GM18951 (cell line): Measurements from ENCODE around the gene ZFR.
"Not testable (repeated sequence)": the region's sequence is repeated elsewhere in the genome, so short reads cannot be mapped to it uniquely, and the experiment has no call there.

Experiments
- POLR2A ChIP-seq: IDR thresholded peaks from 4 replicates; pipeline ENCODE4 v1.6.1; 2011; ENCODE audit warnings: mild to moderate bottlenecking; ENCODE audit not compliant: insufficient read length, insufficient read depth; ENCODE audit errors: extremely low read depth
- in situ Hi-C: fragments of 300-500 bp; cut with MboI; formaldehyde crosslinking; loops from one replicate; pipeline ENCODE4 v1.12.0; 2022; ENCODE audit warnings: low sequenced_read_pairs, mixed read lengths, inconsistent platforms; ENCODE audit not compliant: unreplicated experiment

ZFR gene

DNA sequence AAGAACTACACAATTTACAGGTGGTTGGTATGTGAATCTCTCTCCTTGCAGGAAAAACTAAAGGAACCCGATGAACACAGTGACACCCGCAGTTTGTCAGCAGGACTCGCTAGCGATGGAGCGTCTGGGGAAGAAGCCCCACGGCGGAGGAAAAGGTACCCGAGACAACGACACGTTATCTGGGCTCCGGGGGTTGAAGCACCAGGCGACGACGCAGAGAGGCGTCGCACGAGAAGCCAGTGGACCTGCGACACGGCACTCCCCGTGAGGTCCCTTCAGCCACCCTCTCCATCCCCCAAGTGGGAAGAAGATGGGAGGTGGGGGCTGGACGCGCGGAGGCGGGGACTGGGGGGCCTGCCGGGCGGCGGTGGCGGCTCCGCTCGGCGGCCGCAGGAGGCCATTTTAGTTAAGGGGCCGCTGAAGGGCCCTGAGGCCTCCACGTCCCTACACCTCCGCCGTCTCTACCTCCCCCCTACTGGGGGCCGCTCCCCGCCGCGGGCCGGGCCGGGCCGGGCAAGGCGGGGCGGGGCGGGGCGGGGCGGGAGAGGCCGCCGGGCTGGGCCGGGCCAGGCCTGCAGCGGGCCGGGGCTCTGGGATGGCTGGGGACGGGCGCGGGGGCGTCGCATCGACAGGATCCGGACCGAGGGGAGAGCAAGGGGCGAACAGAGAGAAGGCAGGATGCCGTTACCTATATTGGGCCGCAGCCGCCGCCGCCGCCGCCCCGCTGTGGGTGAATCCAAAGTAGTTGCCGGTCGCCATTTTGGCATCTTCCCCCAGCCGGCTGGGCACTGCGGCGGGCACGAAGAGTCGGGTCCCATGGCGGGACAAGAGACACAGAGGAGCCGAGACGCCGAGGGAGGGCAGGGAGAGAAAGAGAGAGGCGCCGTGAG is 754 bp downstream of the ZFR start:
- in situ Hi-C loops: no loop called here

DNA sequence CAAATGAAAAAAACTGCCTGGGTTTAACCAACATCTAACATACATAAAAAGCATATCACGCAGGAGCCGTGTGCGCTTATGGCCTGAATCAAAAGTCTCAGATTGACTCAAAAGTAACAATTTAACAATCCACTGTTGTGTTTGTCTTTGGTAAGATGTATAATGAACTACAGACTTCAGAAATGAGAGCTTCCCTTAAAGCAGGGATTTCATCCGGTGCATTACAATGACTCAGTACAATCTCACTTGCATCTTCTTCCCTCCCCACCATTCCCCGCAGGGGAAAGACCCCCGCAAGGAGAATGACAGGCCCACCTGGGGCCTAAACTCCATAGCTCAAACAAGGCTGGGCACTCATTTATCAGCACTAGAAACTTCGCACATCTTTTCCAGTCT is 1.4 kb downstream of the ZFR start:
- in situ Hi-C loops: no loop called here
- no peak for TF ChIP-seq POLR2A

More for the DNA sequence above, 754 bp downstream of the ZFR start:
- no peak for TF ChIP-seq POLR2A

DNA sequence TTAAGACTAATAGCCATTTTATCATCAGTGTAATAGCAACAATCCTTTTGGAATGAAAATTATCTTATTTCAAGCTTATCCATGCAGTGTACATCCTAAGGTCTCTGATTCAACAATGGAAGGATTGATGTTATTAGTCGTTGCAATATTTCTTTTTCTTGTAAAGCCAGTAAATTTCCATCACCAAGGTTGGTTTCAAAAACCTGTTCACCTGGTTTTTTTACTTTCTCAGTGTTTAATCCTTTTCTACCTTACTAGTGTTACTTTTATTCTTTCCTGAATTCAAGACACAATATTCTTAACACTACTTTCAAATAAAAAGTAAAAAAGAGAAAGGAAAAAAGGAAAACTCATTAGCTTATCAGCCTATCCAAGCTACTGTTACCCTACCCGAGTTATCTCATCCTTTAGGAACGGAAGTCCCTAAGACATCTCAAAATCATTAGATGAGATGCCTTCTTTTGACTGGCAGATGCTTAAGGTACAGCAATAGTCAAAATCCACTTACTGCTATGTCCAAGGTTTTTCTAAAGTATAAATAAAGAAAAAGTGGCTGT is 5.4 kb downstream of the ZFR start:
- in situ Hi-C loops: no loop called here
- no peak for TF ChIP-seq POLR2A

DNA sequence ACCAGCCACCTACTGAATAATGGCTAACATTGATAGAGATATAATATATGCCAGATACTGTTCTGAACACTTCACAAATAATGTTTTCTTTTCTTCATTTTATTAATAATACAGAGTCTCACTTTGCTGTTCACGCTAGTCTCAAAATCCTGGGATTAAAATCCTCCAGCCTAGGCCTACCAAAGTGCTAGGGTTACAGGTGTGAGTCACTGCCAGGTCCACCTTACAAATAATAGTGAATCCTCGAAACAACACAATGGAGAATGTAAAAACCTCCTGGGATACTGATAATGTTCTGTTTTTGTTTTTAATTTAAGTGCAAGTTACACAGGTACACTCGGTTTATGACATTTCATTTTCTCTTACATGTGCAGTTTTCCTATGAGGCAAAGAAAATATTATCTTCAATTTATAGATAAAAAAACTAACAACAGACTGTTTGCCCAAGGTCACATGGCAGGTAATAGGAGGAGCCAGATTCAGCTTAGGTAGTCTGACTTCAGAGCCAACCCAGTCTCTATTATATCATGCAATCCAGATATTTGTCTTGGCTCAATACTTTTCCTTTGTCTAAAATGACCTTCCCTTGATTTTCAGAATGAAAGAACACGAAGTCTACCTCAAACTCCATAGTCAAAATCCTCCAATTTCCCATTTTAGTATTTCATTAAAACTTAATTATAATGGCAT is 7.8 kb downstream of the ZFR start:
- TF ChIP-seq POLR2A: no peak

DNA sequence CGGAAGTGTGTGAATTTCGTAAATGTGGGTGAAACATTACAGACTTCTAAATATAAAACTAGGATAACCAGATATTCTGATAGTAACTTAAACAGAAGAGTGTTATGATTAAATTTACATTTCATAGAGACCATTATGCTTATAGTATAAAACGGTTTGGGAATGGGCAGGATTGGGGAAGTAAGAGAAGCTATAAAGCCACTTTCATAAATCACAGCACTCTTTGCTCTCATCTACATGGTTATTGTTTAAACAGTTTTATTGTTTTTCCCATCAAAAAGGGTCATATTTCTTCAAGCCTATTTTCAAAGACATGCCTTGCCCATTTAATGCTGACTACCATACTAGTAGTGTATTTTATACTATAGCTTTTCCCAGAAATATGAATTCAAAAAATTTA is 9.2 kb downstream of the ZFR start:
- in situ Hi-C loops: no loop called here
- TF ChIP-seq POLR2A: no peak

More for the DNA sequence above, 7.8 kb downstream of the ZFR start:
- in situ Hi-C loops: no loop called here

DNA sequence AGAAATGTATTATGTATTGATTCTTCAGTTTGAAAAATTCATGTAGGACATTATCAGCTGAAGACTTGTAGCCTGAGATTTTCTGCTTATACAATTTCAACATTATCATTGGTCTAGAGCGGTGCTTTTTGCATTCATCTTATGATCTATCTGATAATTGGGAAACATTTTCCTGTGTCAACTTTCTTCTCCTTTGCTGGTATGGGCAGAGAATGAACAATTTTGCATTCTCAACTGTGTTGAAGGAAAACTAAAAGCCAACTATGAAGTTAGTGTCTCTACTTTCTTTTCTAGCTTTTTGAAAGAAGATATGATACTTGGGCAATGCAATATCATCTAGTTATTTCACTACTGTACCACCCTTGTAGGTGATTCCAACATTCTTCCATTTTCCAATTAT is 10.3 kb downstream of the ZFR start:
- in situ Hi-C loops: no loop called here

DNA sequence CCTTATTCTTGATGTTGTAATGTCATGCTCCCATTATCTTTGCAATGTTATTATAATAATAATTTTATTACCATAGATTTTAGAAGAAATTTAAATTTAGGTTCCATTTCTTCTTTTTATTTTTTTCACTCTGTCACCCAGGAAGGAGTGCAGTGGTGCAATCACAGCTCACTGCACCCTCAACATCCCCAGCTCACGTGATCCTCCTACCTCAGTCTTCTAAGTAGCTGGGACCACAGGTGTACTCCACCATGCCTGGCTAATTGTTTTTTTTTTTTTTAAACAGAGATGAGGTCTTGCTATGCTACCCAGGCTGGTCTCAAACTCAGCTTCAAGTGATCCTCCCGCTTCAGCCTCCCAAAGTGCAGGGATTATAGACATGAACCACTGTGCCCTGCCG is 11.9 kb downstream of the ZFR start:
- in situ Hi-C loops: no loop called here

More for the DNA sequence above, 10.3 kb downstream of the ZFR start:
- no peak for TF ChIP-seq POLR2A

DNA sequence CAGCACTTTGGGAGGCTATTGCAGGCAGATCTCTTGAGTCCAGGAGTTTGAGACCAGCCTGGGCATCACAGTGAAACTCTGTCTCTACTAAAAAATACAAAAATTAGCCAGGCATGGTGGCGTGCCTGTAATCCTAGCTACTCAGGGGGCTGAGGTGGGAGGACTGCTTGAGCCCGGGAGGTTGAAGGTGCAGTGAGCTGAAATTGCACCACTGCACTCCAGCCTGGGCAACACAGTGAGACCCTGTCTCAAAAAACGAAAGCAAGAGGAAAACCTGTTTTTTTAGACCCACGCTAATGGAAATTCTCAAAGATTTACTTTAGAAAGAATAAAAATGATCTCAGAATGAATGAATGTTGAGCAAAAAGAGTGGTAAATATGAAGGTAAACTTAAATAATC is 13.7 kb downstream of the ZFR start:
- in situ Hi-C loops: not testable (repeated sequence)

More for the DNA sequence above, 11.9 kb downstream of the ZFR start:
- TF ChIP-seq POLR2A: no peak

DNA sequence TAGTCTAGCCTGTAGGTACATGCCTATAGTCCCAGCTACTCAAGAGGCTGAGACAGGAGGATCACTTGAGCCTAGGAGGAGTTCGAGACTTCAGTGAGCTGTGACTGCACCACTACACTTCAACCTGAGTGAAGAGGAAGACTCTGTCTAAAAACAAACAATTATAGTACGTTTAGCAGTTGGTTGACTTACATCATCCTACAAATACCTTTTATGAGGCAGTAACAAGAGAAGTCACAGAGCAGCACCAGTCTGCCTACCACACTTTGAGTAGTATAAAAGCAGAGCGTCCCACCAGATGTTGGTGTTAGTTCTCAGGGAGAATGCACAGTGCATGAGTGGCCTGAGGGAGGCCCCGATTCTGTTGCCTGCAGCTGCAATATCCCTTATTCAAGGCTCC is 16.1 kb downstream of the ZFR start:
- in situ Hi-C loops: no loop called here
- no peak for TF ChIP-seq POLR2A

DNA sequence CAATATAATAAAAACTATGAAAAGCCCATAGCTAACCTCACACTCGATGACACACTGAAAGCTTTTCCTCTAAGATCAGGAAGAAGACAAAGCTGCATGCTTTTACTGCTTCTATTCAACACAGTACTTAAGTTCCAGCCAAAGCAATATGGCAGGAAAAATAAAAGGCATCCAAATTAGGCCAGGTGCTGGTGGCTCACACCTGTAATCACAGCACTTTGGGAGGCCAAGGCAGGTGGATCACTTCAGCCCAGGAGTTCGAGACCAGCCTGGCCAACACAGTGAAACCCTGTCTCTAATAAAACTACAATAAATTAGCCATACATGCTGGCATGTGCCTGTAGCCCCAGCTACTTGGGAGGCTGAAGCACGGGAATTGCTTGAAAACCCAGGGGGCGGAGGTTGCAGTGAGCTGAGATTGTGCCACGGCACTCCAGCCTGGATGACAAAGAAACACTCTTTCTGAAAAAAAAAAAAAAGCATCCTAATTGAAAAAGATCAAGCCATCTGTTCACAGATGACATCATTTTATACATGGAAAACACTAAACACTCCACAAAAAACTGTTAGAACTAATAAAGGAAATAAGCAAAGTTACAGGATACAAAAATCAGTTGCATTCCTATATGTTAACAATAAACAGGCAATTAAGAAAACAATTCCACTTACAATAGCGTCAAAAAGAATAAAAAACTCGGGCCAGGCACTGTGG is 17.9 kb downstream of the ZFR start:
- TF ChIP-seq POLR2A: no peak
- in situ Hi-C loops: no loop called here

DNA sequence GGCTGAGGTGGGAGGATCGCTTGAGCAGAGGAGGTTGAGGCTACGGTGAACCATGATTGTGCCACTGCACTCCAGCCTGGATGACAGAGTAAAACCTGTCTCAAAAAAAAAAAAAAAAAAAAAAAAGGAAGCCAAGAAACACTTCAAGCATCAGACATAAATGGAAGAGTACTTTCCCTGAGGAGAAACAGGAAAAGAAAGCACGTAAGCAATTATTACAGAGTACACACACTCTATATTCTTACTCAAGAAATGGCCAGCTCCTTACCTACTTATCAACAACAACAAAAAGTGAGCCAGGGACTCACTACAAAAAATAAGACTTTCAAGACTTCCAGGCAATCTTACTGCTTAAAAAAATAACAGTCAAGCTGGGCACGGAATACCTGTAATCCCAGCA is 21.8 kb downstream of the ZFR start:
- no peak for TF ChIP-seq POLR2A
- in situ Hi-C loops: no loop called here

DNA sequence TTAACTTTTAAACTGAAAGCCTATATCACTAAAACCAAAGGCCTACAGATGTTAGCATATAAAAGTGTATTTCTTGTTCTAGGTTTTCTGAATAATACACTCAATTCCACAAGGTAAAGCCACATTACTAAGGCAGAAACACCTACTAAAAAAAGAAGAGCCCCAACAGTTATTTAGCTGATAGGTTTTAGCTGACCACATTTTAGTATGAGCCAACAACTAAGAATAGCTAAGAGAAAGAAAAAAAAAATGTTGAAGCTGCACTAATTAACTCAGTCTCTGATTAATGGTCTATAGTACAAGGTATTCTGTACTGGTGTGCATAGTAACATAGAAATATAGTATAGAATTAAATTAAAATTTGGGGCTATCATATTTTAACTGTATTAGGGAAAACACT is 23.5 kb downstream of the ZFR start:
- in situ Hi-C loops: no loop called here
- TF ChIP-seq POLR2A: no peak

DNA sequence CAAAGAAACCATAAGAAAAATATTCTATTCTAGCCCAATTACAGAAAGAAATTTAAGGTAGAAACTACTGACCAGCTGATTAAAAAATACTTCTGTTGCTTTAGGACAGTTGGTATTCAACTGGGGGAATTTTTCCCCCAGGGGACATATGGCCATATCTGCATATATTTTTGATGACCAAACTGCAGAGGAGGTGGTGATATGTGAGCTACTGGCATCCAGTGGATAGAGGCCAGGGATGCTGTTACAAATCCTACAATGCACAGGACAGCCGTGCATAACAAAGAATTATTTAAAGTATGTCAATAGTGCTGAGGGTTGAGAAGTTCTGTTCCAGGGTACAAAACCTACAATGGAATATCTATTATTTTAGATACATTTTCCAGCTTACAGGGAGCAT is 24.0 kb downstream of the ZFR start:
- in situ Hi-C loops: no loop called here
- TF ChIP-seq POLR2A: no peak

DNA sequence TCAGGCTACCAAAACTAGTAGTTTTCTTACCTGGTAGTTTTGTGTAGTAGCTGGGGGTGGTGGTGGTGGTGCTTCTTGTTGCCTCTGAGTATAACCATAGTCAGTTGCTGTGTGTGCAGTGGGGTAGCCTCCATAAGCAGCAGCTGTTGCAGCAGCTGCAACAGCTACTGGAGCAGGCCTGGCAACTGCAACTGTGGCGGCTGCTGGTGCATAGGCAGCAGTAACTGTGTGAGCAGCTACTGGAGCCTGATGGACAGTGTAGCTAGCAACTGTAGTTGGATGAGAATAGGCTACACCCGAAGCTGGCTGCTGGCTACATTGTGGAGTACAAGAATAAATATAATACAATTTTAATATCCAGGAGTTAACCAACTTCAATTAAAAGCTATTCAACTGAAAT is 24.7 kb downstream of the ZFR start:
- no peak for TF ChIP-seq POLR2A
- in situ Hi-C loops: no loop called here
